Cortex of kidney (tissue), 1 donor: Measurements from ENCODE around the gene PHIP.

Source experiments
- DNase-seq: peaks from one replicate; lab custom pipeline; 2025; lab: John Stamatoyannopoulos, UW

PHIP gene

DNA sequence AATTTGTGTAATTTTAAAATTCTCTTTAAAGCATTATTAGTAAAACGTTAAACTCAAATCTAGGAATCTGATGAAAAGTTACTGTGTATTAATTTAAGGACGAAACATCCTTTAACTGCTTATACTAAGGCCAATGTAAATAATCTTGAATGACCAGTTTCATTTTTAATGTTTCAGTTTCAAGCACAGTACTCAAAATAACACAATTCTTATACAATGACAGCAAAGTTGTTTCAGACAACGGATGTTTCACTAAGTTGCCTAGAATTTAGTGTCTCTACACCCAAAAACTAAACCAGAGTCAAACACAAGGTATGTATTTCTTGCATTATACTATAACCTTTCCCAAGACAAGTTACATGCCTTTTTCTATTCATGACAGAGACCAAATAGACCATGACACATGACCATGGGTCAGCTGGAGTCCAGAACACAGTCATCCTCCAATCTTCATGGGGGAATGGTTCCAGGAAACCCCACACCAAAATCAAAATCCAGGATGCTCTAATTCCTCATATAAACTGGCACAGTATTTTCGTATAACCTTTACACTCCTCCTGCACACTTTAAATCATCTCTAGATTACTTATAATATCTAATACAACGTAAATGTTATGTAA is 7.7 kb downstream of the PHIP start:
- DNase-seq, result no peak

DNA sequence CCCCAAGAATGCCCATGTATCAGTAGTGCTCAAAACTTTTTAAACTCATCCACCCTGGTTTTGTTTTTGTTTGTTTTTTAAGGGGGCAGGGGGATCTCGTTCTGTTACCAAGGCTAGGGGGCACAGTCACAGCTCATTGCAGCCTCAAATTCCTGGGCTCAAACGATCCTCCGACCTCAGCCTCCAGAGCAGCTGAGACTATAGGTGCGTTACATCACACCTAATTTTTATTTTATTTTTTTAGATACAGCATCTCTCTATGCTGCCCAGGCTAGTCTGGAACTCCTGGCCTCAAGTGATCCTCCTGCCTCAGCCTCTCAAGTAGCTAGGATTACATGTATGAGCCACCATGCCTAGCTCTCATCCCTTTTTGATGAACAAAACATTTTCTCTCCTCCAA is 11.2 kb downstream of the PHIP start:
- DNase-seq, result no peak

DNA sequence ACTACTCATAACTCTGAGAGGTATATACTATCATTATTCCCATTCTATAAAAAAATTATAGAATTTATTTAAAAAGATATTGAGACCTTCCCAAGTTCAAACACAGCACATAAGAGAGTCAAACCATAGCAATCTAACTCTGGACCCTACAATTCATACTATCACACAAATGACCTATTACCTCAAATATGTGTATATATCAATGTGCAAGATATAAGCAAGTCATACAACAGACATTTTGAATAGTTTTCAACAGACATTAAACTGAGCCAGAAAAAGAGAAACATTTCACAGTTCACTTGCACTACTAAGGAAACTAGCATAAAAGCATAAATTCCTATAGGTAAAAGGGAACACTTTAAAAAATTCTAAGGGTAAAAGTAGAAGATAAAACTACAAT is 11.7 kb downstream of the PHIP start:
- DNase-seq, result no peak

DNA sequence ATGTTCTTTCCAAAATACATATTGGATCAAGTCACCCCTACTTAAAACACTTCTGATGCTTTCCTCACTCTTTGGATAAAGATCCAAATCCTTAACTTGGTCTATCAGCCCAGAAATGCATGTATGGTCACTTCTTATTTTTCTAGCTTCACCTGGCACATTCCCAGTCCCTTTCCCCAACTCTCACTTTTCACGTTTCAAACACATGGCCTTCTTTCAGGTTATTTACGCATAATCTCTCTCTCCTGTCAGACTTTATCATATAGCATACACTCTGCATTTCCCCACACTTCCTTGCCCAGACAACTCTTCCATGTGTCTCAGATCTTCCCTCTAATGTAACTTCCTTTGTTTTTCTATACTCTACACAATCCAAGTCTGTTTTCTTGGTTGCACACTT is 12.8 kb downstream of the PHIP start:
- DNase-seq, result no peak

- no peak for DNase-seq
These were observed 13.4 kb downstream of the PHIP start for GRCh38 chr6:79064635-79065034.

DNA sequence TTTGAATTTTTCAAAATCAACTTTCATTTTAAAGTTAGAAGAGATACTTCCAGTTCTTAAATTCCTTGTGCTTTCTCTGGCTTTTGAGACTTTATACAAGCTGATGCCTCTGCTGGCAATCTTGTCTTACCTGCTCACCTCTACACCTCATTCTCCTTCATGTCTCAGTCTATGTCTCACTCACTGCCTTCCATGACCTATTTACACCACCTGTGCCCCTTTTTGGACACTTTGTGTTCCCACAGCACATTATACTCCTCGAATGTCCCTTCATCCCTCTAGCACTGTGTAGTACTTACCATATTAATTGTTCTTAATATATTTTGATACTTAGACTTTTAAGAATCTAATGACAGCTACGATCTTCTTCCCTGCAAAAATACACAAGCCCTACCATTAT is 15.3 kb downstream of the PHIP start:
- no peak for DNase-seq

- DNase-seq, result no peak
These were observed 20.3 kb downstream of the PHIP start for GRCh38 chr6:79057746-79058145.

DNA sequence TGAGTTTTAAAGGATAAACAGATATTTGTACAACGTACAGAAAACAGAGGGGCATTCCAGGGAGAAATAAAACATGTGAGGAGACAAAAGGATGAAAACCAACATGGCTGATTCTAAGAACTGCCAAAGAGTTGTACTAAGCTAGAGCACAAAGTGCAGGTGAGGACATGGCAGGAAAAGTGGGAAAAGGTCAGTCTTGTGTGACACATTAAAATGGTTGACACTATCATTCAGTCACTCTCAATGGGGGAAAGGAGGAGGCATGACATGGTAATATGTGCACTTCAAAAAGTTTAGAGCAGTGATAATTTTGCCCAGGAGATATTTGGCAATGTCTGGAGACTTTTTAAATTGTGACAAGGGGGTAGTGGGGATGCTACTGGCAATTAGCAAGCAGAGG is 21.8 kb downstream of the PHIP start:
- DNase-seq, result no peak

DNA sequence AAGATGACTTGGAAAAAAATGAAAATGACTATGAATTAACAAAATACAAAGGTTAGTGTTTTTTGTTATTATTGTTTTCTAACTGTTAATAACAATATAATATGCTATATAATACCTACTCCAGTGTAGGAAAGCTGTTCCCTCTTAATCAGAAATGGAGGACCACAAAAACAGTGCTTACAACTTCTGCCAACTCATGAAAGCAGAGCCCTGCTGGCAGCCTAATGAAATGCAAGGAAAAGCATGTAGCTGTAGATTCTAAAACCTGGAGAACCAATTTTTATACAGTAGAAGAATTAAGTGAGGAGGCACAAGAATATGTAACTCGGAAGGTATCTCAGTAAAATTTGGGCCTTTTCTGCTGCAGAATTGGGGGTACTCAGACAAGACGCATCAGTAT is 29.4 kb downstream of the PHIP start:
- no peak for DNase-seq

DNA sequence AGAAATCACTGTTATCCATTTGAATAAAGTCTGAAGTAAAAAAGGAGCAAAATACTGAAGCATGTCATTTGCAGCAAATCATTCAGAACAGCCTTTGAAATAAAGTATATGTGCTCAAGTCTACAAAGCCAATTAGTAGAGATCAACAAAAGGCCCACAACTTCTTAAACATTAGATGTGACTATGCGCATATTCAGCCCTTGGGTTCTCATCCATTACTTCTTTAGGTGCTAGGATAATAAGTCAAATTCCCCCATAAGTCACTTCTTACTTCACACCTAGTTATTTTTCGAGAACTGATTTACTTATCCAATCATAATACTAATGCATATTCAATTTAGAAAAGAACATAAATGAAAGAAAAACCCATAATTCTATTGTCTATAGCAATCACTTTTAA is 31.0 kb downstream of the PHIP start:
- DNase-seq, result no peak

DNA sequence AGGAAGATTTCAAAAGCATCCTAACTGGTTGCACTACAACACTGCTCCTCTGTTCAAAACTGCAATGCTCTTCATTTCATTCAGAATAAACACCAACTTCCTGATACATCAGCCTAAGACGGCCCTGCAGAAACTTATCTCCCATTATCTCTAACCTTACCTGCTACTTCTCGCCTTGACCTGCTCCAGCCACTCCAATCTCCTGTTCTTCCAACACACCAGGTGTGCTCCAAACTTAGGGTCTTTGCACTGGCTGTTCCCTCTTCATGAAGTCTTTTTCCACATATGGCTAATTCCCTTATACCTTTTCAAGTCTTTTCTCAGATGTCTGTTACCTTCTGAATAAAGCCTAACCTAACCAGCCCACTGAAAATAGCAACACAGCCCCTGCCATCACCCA is 32.1 kb downstream of the PHIP start:
- DNase-seq, result no peak

- DNase-seq, result no peak
These were observed 35.3 kb downstream of the PHIP start for GRCh38 chr6:79042799-79043126.

GRCh38 chr6:79042088-79042798 is 35.8 kb downstream of the PHIP start:
- DNase-seq, result no peak

- no peak for DNase-seq
These were observed 38.0 kb downstream of the PHIP start for GRCh38 chr6:79040083-79040482.

DNA sequence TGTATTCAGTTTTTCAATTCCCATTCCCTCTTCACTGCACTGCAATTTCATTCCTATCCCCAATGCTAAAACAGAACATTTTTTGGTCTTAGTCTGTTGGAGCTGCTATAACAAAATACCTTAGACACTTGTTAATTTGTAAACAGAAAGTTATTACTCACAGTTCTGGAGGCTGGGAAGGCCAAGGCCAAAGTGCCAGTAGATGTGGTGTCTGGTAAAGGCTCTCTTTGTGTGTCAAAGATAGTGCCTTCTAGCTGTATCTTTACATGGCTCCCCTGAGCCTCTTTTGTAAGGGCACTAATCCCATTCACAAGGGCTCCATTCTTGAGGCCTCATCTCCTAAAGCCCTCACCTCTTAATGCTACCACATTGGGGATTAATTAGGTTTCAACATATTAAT is 40.0 kb downstream of the PHIP start:
- no peak for DNase-seq

DNA sequence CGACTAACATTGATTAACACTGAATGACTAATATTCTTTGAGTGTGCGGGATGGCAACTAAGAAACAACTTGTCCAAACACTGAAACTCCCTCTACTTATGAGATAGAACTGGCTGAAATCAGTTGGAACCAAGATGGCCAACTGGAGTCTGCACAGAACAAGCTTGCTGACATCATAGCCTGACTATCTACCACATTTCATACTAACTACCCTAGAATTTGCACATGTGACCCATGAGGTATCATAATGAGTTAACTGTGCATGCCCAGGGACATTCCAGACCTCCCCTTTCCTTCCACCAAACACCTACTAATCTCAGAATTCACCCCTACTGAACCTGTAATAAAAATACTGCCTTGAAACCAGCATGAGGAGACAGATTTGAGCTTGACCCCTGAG is 43.2 kb downstream of the PHIP start:
- no peak for DNase-seq

GRCh38 chr6:79033279-79033678 is 44.8 kb downstream of the PHIP start:
- no peak for DNase-seq

DNA sequence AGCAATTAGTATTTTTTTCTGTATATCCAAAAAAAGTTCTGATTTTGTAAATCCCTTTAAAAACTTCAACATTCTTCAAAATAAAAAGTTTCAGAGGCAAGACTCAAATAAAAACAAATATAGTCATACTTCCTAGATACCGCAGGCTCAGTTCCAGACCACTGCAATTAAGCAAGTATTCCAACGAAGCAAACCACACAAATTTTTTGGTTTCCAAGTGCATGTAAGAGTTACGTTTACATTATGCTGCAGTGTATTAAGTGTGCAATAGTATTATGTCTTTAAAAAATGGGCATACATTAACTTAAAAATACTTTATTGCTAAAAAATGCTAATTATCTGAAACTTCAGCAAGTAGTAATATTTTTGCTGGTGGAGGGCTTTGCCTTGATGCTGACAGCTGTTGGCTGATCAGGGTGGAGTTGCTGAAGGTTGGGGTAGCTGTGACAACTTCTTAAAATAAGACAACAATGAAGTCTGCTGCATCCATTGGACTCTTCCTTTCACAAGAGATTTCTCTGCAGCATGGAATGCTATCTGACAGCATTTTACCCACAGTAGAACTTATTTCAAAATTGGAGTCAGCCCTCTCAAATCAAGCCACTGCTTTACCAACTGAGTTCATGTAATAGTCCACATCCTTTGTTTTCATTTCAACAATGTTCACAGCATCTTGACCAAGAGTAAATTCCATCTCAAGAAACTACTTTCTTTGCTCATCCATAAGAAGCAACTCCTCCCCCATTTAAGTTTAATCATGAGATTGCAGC is 46.0 kb downstream of the PHIP start:
- no peak for DNase-seq

DNA sequence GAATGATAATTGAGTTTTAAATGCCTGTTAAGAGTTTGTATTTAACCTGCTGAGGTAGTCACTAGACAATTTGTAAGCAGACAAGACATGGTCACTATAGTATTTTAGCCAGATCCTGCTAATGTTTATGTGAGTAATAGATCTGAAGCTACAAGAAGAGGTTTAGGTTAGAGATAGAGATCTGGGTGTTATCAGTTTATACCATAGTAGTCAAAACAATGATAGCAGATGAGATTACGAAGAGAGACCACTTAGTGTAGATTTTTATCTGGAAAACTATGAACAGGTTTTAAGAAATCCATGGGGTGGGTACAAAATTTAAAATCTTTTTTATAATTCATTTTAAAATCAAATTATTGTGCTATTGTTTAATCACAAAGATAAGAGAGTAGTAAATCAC is 47.5 kb downstream of the PHIP start:
- DNase-seq, result no peak

GRCh38 chr6:79030023-79030422 is 48.0 kb downstream of the PHIP start:
- no peak for DNase-seq

DNA sequence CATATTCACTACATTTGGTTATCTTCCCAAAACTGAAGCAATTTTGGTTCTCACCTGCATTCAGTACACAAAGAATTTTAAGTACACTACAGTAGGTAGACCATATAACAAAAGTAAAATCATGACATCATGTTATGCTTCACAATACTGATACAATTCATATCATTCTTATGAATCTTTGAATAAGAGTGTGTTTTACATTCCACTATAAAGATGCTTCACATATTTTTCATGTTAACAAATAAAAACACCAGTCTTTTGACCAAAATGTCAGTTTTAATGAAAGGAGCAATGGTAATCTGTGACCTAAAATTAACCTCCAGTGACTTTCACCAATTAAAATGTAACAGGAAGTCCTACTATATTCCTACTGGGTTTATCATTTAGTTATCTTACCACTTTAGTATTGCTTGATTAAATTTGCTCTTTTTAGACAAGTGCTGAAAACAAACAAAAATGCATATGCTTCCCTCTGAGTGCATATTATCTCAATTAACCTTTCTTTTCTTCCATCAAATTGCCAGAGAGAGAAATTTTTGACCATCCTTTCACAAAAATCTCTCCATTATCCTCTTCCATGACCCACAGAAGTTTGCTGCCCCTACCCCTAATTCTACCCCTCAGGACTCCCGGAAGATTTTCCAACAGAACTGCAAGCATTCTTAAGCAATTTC is 49.3 kb downstream of the PHIP start:
- DNase-seq, result no peak

DNA sequence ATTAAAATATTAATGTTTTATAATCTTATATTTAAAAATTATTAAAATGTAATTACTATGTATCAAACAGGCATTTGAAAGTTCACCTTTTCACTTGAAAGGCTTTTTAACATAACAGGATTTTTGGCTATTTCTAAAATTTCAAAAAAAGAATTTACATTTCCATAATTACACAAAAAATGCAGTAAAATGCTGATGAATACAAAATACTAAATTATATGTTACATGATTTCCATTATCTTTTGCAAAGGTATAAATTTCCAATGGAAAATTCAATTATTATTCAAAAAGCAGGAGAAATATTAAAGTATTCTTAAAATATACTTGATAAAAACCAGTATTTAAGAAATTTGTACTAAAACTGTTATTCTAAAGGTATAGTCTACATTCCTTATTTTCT is 66.1 kb downstream of the PHIP start:
- no peak for DNase-seq

DNA sequence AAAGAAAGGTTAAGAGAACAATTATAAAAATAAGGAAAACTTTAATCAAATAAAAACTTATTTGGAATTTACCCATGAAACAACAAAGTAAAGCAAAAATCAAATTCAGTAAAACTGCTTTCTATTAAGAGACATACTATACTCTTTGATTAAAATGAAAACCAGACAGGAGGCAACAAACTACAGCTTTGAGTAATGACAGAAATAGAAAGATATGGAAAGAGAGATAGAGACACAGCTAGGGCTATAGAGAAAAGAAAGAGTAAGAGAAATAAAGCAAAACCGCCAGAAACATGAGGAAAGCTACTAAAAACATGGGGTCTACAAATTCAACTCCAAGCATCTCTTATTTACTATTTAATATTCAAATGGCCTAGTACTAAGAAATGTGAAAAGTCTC is 67.6 kb downstream of the PHIP start:
- no peak for DNase-seq
